K562 (cell line): ENCODE measurements around the gene NDUFAF3. TPM values are rescaled to one million over a fixed set of nuclear protein-coding genes. Genes with fewer than 3 reads are reported as not detected.

ENCODE experiments used
- CBX1 ChIP-seq: sonication (generic); IDR thresholded peaks from 2 replicates; pipeline ENCODE4 v1.6.1; 2016; ENCODE audit warnings: antibody characterized with exemption, low read depth, mild to moderate bottlenecking
- EP400 ChIP-seq: fragments of 450-650 bp; IDR thresholded peaks from 2 replicates; pipeline ENCODE4 v1.6.1; 2017; ENCODE audit warnings: antibody characterized with exemption, mild to moderate bottlenecking, moderate library complexity
- FOXJ2 ChIP-seq: fragments of 200-800 bp; sonication (Bioruptor generic); IDR thresholded peaks from 2 replicates; pipeline ENCODE4 v1.6.1; 2016; ENCODE audit warnings: missing genetic modification characterization, missing compliant biosample characterization
- L3MBTL2 ChIP-seq: fragments of 450-650 bp; IDR thresholded peaks from 2 replicates; pipeline ENCODE4 v1.6.1; 2016; ENCODE audit warnings: mild to moderate bottlenecking, moderate library complexity
- LARP7 ChIP-seq: fragments of 450-650 bp; IDR thresholded peaks from 2 replicates; pipeline ENCODE4 v1.6.1; 2016
- NCOA1 ChIP-seq: fragments of 450-650 bp; IDR thresholded peaks from 2 replicates; pipeline ENCODE4 v1.6.1; 2016; ENCODE audit warnings: low read depth
- NCOA4 ChIP-seq: fragments of 450-650 bp; IDR thresholded peaks from 2 replicates; pipeline ENCODE4 v1.6.1; 2018; ENCODE audit warnings: mild to moderate bottlenecking; ENCODE audit not compliant: partially characterized antibody
- SLC30A9 ChIP-seq: fragments of 250-450 bp; sonication (Bioruptor Pico); IDR thresholded peaks from 2 replicates; pipeline ENCODE4 v1.8.0; 2022; ENCODE audit warnings: mild to moderate bottlenecking, moderate library complexity
- SNRNP70 ChIP-seq: fragments of 200-400 bp; formaldehyde crosslinking; optimal IDR thresholded peaks from 2 replicates; pipeline ENCODE3; 2017; ENCODE audit warnings: low read depth, low read length
- ZBED1 ChIP-seq: IDR thresholded peaks from 2 replicates; pipeline ENCODE4 v1.6.1; 2014
- ZNF146 ChIP-seq: IDR thresholded peaks from one replicate; pipeline ENCODE4 v1.6.1; 2018; ENCODE audit warnings: missing compliant biosample characterization; ENCODE audit not compliant: unreplicated experiment
- ZNF3 ChIP-seq: fragments of 250-450 bp; sonication (Bioruptor Pico); IDR thresholded peaks from 2 replicates; pipeline ENCODE4 v1.5.0; 2021; ENCODE audit warnings: mild to moderate bottlenecking, moderate library complexity
- ZNF644 ChIP-seq: fragments of 200-800 bp; sonication (Bioruptor generic); IDR thresholded peaks from 2 replicates; pipeline ENCODE4 v1.6.1; 2016; ENCODE audit warnings: low read depth, missing genetic modification characterization, missing compliant biosample characterization
- ZNF699 ChIP-seq: fragments of 250-450 bp; sonication (Bioruptor Pico); IDR thresholded peaks from 2 replicates; pipeline ENCODE4 v1.8.0; 2021; ENCODE audit warnings: mild to moderate bottlenecking, moderate library complexity; ENCODE audit not compliant: insufficient replicate concordance
- polyA plus RNA-seq, 8 experiments: library from polyadenylated mRNA; depleted of rRNA in 4 of 8; stranded (reverse) in 5 of 8; unstranded in 3 of 8; fragments of >200 nt; fragmentation: Nextera tagmentation in 2 of 8; fragmentation: Illumina TruSeq in 1 of 8; extraction: Ambion mirVana in 2 of 8; extraction: Trizol in 1 of 8; gene quantifications; 2 replicates each; pipeline versions ENCODE4 v1.2.1 to v1.2.3, GENCODE V29; 2011 to 2014; ENCODE audit warnings: inconsistent platforms in 1 of 8, missing spikeins in 1 of 8
- total RNA-seq, 7 experiments: library from RNA; depleted of rRNA in 6 of 7; stranded (reverse); fragments of >200 nt in 6 of 7; fragmentation: Illumina TruSeq in 2 of 7; extraction: Trizol in 2 of 7; gene quantifications; 2 replicates each; pipeline versions ENCODE4 v1.2.1 to v1.2.3, GENCODE V29; 2011 to 2021; ENCODE audit warnings: low replicate concordance in 1 of 7
- TF ChIP-seq, protein P1 (sequence below), 2 experiments: fragments of 450-650 bp; IDR thresholded peaks; 2 replicates each; pipeline ENCODE4 v1.6.1; 2016; ENCODE audit warnings: mild to moderate bottlenecking in 2 of 2, borderline replicate concordance in 1 of 2, low read depth in 1 of 2, moderate library complexity in 1 of 2
- TF ChIP-seq, protein P2 (sequence below), 2 experiments: IDR thresholded peaks; 2 replicates each; pipeline ENCODE4 v1.6.1; 2012; ENCODE audit warnings: improper control_type of control experiment in 2 of 2, low read depth in 2 of 2, low read length in 2 of 2, borderline replicate concordance in 1 of 2
- TF ChIP-seq, protein P3 (sequence below): IDR thresholded peaks from 2 replicates; pipeline ENCODE4 v1.6.1; 2014; ENCODE audit warnings: antibody characterized with exemption

NDUFAF3 gene
- total and polyA plus RNA-seq, 9 of the 15 experiments (the other 6 are each of a cell fraction or from before 2014, with no cell fraction given) = 17.0 to 127 (median 36.3) TPM

DNA sequence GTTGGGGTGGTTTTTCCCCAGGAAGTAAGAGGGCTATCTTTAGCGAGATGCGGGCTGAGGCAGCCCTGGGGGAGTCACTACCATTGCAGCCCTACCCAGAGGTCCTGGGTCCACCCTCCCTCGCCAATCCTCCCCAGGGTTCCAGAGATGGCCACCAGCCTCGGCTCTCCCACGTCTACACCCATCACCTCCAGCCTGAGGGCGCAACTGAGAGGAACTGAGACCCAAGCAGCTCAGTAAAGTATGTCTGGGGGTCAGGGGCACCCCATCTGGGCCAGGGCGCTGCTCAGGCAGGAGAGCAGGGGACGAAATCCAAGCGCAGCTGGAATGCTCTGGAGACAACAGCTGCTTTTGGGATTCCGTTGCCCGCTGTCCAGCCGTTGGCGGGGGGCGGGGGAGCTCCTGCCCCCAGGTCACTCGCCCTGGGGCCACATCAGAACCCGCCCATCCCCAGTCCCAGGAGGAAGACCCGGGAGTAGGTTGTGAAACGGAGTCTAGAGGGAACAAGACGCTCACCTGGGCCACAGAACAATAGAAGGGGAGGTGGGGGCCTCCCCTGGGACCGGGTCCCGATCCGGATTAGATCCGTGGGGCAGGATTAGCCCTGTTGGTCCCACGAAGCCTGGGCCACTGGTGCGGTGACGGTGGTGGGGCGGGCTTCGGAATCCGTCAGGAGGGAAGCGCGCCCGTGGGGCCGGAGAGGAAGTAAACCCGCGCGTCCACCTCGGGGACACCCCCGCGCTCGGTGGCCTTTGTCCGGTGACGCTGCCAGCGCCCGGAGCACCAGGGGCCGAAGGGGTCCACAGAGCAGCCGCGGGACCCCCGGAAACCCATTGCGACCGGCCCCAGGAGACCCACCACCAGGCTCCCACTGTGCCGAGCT lies 1.4 kb upstream of the NDUFAF3 start (continued):
- TF ChIP-seq, protein P1, sequence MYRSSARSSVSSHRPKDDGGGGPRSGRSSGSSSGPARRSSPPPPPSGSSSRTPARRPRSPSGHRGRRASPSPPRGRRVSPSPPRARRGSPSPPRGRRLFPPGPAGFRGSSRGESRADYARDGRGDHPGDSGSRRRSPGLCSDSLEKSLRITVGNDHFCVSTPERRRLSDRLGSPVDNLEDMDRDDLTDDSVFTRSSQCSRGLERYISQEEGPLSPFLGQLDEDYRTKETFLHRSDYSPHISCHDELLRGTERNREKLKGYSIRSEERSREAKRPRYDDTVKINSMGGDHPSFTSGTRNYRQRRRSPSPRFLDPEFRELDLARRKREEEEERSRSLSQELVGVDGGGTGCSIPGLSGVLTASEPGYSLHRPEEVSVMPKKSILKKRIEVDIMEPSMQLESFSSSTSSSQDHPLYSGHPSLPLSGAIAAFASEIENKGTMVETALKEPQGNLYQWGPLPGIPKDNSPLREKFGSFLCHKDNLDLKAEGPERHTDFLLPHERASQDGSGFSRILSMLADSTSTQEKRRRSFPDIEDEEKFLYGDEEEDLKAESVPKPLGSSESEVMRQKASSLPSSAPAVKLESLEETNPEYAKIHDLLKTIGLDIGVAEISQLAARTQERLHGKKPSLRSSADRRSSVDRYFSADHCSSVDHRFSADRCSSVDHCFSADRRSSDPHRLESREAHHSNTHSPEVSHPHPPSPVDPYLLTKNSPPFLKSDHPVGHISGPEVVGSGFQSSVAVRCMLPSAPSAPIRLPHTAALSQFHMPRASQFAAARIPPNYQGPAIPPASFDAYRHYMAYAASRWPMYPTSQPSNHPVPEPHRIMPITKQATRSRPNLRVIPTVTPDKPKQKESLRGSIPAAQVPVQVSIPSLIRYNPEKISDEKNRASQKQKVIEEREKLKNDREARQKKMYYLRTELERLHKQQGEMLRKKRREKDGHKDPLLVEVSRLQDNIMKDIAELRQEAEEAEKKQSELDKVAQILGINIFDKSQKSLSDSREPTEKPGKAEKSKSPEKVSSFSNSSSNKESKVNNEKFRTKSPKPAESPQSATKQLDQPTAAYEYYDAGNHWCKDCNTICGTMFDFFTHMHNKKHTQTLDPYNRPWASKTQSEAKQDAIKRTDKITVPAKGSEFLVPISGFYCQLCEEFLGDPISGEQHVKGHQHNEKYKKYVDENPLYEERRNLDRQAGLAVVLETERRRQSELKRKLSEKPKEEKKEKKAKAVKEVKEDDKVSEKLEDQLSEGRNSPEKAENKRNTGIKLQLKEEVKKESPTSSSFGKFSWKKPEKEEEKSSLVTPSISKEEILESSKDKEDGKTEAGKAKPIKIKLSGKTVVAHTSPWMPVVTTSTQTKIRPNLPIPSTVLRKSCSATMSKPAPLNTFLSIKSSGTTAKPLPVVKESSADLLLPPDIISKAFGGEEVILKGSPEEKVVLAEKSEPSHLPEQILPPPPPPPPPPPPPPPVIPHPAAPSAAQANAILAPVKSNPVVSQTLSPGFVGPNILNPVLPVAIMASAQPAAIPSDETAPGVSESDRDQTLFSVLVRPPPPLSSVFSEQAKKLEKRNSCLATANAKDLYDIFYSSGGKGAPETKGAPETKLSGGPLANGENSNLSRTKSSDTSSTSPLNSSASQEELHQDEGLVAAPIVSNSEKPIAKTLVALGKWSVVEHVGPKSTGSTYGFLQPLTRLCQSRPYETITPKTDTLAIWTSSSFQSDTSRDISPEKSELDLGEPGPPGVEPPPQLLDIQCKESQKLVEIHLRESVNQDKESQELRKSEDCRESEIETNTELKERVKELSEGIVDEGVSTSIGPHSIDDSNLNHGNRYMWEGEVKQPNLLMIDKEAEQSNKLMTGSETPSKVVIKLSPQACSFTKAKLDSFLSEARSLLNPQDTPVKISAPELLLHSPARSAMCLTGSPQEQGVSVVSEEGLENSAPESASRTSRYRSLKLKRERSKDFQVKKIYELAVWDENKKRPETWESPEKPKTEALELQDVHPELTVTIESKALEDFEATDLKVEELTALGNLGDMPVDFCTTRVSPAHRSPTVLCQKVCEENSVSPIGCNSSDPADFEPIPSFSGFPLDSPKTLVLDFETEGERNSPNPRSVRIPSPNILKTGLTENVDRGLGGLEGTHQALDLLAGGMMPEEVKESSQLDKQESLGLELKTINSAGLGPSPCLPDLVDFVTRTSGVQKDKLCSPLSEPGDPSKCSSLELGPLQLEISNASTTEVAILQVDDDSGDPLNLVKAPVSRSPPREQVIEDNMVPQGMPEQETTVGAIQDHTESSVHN (IDR thresholded peaks at IDR 0.05; ENCODE audit: borderline replicate concordance in 1 of 2, low read depth in 1 of 2) = no peak
- TF ChIP-seq EP400 = no peak
- TF ChIP-seq LARP7 = no peak
- TF ChIP-seq L3MBTL2 = no peak
- TF ChIP-seq NCOA1 = no peak
- TF ChIP-seq, protein P2, sequence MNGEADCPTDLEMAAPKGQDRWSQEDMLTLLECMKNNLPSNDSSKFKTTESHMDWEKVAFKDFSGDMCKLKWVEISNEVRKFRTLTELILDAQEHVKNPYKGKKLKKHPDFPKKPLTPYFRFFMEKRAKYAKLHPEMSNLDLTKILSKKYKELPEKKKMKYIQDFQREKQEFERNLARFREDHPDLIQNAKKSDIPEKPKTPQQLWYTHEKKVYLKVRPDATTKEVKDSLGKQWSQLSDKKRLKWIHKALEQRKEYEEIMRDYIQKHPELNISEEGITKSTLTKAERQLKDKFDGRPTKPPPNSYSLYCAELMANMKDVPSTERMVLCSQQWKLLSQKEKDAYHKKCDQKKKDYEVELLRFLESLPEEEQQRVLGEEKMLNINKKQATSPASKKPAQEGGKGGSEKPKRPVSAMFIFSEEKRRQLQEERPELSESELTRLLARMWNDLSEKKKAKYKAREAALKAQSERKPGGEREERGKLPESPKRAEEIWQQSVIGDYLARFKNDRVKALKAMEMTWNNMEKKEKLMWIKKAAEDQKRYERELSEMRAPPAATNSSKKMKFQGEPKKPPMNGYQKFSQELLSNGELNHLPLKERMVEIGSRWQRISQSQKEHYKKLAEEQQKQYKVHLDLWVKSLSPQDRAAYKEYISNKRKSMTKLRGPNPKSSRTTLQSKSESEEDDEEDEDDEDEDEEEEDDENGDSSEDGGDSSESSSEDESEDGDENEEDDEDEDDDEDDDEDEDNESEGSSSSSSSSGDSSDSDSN (IDR thresholded peaks at IDR 0.05; ENCODE audit: borderline replicate concordance in 1 of 2, low read depth in 2 of 2, low read length in 2 of 2) = no peak
- TF ChIP-seq FOXJ2 (tag) = no peak
- TF ChIP-seq SLC30A9 (CRISPR knock-in tag) = no peak
- no peak for TF ChIP-seq ZBED1
- no peak for TF ChIP-seq CBX1
- TF ChIP-seq SNRNP70 = no peak
- no peak for TF ChIP-seq NCOA4
- TF ChIP-seq ZNF699 = no peak
- no peak for TF ChIP-seq ZNF146 (CRISPR knock-in tag)
- no peak for TF ChIP-seq ZNF644 (tag)
- no peak for TF ChIP-seq ZNF3 (CRISPR knock-in tag)
- TF ChIP-seq, protein P3, sequence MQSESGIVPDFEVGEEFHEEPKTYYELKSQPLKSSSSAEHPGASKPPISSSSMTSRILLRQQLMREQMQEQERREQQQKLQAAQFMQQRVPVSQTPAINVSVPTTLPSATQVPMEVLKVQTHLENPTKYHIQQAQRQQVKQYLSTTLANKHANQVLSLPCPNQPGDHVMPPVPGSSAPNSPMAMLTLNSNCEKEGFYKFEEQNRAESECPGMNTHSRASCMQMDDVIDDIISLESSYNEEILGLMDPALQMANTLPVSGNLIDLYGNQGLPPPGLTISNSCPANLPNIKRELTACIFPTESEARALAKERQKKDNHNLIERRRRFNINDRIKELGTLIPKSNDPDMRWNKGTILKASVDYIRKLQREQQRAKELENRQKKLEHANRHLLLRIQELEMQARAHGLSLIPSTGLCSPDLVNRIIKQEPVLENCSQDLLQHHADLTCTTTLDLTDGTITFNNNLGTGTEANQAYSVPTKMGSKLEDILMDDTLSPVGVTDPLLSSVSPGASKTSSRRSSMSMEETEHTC = no peak
